ENCODE data around the gene UVRAG. TPM values are rescaled to one million over a fixed set of nuclear protein-coding genes. Genes with fewer than 3 reads are reported as not detected.

UVRAG gene
- total and polyA plus RNA-seq, 4 donors: 4.4 to 15.1 (median 10.0) TPM

DNA sequence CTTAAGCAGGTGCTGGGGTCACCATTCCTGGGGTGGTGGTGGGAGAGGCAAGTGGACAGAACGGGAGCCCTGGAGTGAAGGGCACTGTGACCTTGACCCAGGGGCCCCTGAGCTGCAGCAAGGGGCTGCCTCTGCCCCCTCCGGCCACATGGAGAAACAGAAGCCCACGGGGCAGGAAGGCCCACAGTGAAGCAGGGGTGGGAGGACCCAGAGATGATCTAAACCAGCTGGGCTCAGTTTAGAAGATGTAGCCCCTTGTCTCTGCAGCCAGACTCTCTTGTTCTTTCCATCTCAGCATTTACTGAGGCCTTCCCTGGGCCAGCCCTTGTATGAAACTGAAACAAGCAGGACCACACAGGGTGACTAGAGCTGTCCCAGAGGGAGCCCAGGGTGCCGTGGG is 360.8 kb downstream of the UVRAG start:
- Histone ChIP-seq H3K27ac (ENCODE audit: low read depth in 1 of 2, low read length in 2 of 2) (no peak overlapping the region), H3K27me3 (ENCODE audit: control insufficient read depth in 4 of 4, insufficient read depth in 4 of 4, low read length in 3 of 4) (no peaks in the 10 kb centered on the region), H3K36me3 (ENCODE audit: control insufficient read depth in 4 of 4, insufficient read depth in 3 of 4, low read depth in 1 of 4, low read length in 3 of 4) (no peaks in the 10 kb centered on the region), H3K9ac (ENCODE audit: low read depth in 1 of 2, low read length in 2 of 2) (no peak overlapping the region), H3K9me3 (ENCODE audit: control insufficient read depth in 4 of 4, low read length in 3 of 4) (no peaks in the 10 kb centered on the region), H3K4me3 (ENCODE audit: low read depth in 1 of 3, low read length in 3 of 3) (no peak overlapping the region), H3K4me1 (ENCODE audit: control insufficient read depth in 4 of 4, insufficient read depth in 4 of 4, low read length in 3 of 4) (no peaks in the 10 kb centered on the region)
- WGBS: 87% methylated on average over 4 of the region's 4 CpGs
- TF ChIP-seq SP1 (IDR thresholded peaks at IDR 0.05): no peak
- DNase-seq (ENCODE audit: low spot score): no peak

DNA sequence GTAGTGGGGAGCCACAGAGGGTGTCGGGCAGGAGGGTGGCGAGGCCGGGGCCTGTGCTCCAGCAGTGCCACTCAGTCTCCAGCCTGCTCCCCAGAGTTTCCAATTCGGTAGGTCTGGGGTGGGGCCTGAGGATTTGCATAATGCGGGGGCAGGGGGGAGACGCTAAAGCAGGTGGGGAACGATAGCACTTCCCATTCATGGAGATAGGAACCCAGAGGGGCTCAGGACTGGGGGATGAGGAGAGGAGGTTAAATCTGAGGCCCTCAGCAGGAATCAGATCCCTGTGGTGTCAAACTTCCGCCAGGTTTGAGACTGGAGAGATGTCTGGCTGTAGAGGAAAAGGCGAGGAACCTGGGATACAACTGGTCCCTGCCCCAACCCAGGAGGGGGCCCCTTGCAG is 361.5 kb downstream of the UVRAG start:
- no peak for DNase-seq (ENCODE audit: low spot score)
- Histone ChIP-seq H3K27me3 (ENCODE audit: control insufficient read depth in 4 of 4, insufficient read depth in 4 of 4, low read length in 3 of 4) (no peaks in the 10 kb centered on the region), H3K9me3 (ENCODE audit: control insufficient read depth in 4 of 4, low read length in 3 of 4) (no peaks in the 10 kb centered on the region), H3K9ac (ENCODE audit: low read depth in 1 of 2, low read length in 2 of 2) (no peak overlapping the region), H3K27ac (ENCODE audit: low read depth in 1 of 2, low read length in 2 of 2) (no peak overlapping the region), H3K4me1 (ENCODE audit: control insufficient read depth in 4 of 4, insufficient read depth in 4 of 4, low read length in 3 of 4) (no peaks in the 10 kb centered on the region), H3K36me3 (ENCODE audit: control insufficient read depth in 4 of 4, insufficient read depth in 3 of 4, low read depth in 1 of 4, low read length in 3 of 4) (no peaks in the 10 kb centered on the region), H3K4me3 (ENCODE audit: low read depth in 1 of 3, low read length in 3 of 3) (no peak overlapping the region)
- WGBS: 95% methylated on average over 9 of the region's 9 CpGs
- no peak for TF ChIP-seq FOXA2 (IDR thresholded peaks at IDR 0.05)
- TF ChIP-seq HNF4A (conservative IDR thresholded peaks at IDR 0.05): no peak
- TF ChIP-seq, protein P1, sequence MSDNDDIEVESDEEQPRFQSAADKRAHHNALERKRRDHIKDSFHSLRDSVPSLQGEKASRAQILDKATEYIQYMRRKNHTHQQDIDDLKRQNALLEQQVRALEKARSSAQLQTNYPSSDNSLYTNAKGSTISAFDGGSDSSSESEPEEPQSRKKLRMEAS (IDR thresholded peaks at IDR 0.05): no peak
- TF ChIP-seq, protein P2, sequence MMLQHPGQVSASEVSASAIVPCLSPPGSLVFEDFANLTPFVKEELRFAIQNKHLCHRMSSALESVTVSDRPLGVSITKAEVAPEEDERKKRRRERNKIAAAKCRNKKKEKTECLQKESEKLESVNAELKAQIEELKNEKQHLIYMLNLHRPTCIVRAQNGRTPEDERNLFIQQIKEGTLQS (IDR thresholded peaks at IDR 0.05): no peak
- no peak for TF ChIP-seq HNF4G (IDR thresholded peaks at IDR 0.05)
- no peak for TF ChIP-seq GABPA (IDR thresholded peaks at IDR 0.05 in 1 of 2, conservative IDR thresholded peaks at IDR 0.05 in 1 of 2)
- TF ChIP-seq JUND (IDR thresholded peaks at IDR 0.05): no peak
- TF ChIP-seq, protein P3, sequence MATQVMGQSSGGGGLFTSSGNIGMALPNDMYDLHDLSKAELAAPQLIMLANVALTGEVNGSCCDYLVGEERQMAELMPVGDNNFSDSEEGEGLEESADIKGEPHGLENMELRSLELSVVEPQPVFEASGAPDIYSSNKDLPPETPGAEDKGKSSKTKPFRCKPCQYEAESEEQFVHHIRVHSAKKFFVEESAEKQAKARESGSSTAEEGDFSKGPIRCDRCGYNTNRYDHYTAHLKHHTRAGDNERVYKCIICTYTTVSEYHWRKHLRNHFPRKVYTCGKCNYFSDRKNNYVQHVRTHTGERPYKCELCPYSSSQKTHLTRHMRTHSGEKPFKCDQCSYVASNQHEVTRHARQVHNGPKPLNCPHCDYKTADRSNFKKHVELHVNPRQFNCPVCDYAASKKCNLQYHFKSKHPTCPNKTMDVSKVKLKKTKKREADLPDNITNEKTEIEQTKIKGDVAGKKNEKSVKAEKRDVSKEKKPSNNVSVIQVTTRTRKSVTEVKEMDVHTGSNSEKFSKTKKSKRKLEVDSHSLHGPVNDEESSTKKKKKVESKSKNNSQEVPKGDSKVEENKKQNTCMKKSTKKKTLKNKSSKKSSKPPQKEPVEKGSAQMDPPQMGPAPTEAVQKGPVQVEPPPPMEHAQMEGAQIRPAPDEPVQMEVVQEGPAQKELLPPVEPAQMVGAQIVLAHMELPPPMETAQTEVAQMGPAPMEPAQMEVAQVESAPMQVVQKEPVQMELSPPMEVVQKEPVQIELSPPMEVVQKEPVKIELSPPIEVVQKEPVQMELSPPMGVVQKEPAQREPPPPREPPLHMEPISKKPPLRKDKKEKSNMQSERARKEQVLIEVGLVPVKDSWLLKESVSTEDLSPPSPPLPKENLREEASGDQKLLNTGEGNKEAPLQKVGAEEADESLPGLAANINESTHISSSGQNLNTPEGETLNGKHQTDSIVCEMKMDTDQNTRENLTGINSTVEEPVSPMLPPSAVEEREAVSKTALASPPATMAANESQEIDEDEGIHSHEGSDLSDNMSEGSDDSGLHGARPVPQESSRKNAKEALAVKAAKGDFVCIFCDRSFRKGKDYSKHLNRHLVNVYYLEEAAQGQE (IDR thresholded peaks at IDR 0.05): no peak
- TF ChIP-seq FOXA1 (IDR thresholded peaks at IDR 0.05): no peak
- TF ChIP-seq EGR1 (IDR thresholded peaks at IDR 0.05; ENCODE audit: low read depth in 2 of 2): no peak
- TF ChIP-seq SP1 (IDR thresholded peaks at IDR 0.05): no peak

DNA sequence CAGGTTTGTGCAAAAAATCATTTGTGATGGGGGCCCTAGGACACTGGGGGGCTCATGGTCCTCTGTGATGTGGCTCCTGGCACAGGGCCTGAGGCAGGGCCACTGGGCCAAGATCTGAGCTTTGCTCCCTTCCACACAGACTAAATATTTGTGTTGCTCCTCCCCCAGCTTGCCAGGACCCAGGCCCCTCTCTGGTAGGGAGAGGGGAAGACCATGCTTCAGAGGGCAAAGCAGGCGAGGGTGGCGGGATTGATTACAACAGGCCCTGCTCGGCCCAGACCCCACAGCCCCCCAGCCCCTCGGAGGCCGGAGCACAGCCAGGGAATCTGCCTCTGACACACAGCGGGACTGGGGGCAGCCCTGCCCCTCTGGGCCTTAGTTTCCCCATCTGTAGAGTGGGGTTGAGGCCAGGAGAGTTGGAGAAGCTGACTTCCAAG is 362.3 kb downstream of the UVRAG start:
- Histone ChIP-seq H3K27me3 (ENCODE audit: control insufficient read depth in 4 of 4, insufficient read depth in 4 of 4, low read length in 3 of 4) (no peaks in the 10 kb centered on the region), H3K9me3 (ENCODE audit: control insufficient read depth in 4 of 4, low read length in 3 of 4) (no peaks in the 10 kb centered on the region), H3K36me3 (ENCODE audit: control insufficient read depth in 4 of 4, insufficient read depth in 3 of 4, low read depth in 1 of 4, low read length in 3 of 4) (no peaks in the 10 kb centered on the region), H3K9ac (ENCODE audit: low read depth in 1 of 2, low read length in 2 of 2) (no peak overlapping the region), H3K4me1 (ENCODE audit: control insufficient read depth in 4 of 4, insufficient read depth in 4 of 4, low read length in 3 of 4) (no peaks in the 10 kb centered on the region), H3K4me3 (ENCODE audit: low read depth in 1 of 3, low read length in 3 of 3) (no peak overlapping the region), H3K27ac (ENCODE audit: low read depth in 1 of 2, low read length in 2 of 2) (no peak overlapping the region)
- DNase-seq (ENCODE audit: low spot score): peak; percentile 39
- WGBS: 76% methylated on average over 6 of the region's 6 CpGs
- TF ChIP-seq, protein P4, sequence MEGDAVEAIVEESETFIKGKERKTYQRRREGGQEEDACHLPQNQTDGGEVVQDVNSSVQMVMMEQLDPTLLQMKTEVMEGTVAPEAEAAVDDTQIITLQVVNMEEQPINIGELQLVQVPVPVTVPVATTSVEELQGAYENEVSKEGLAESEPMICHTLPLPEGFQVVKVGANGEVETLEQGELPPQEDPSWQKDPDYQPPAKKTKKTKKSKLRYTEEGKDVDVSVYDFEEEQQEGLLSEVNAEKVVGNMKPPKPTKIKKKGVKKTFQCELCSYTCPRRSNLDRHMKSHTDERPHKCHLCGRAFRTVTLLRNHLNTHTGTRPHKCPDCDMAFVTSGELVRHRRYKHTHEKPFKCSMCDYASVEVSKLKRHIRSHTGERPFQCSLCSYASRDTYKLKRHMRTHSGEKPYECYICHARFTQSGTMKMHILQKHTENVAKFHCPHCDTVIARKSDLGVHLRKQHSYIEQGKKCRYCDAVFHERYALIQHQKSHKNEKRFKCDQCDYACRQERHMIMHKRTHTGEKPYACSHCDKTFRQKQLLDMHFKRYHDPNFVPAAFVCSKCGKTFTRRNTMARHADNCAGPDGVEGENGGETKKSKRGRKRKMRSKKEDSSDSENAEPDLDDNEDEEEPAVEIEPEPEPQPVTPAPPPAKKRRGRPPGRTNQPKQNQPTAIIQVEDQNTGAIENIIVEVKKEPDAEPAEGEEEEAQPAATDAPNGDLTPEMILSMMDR (IDR thresholded peaks at IDR 0.05; ENCODE audit: low read depth, low read length, missing input control): no peak
